GM18517 (cell line): ENCODE data around the gene THOC6.

Experiments used
- ATAC-seq: cut with Tn5 transposase; IDR thresholded peaks from one replicate; pipeline ENCODE4 v1.9.1; 2021; ENCODE audit warnings: mild to moderate bottlenecking, moderate library complexity; ENCODE audit not compliant: unreplicated experiment

Gene THOC6

DNA sequence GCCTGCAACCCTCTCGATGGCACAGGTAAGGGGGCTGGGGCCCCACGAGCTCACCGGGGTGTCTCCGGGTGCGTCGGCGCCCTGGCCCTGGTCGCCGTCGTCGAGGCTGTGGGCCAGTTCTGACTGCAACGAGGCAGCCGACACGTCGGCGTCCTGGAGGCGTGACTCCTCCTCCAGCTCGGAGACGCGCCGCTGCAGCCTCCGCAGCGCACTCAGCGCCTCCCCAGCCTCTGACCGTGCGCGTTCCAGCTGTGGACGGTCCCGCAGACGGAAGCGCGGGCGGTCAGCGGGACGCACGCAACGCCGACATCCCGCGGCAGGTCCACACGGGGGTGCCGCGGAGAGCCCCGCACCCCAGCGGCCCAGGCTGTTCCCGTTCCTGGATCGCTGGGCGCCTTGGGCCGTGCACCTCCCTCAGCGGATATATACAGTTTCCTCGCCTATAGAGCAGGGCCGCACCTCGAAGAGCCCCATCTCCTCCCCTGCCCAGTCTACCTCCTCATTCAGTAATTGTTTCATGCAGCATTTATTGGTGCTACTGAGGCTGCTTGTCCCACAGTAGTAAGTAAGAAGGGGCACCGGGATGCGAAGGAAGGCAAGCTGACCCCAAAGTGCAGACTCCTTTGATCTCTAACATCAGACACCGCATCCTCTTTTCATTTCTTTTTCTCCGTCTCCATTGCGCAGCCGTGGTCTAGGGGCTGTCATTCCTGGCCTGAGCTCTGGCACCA lies 5.8 kb downstream of the THOC6 start:
- no peak for ATAC-seq

- no peak for ATAC-seq
Observed at GRCh38 chr16:3030222-3031212, 6.7 kb downstream of the THOC6 start.

DNA sequence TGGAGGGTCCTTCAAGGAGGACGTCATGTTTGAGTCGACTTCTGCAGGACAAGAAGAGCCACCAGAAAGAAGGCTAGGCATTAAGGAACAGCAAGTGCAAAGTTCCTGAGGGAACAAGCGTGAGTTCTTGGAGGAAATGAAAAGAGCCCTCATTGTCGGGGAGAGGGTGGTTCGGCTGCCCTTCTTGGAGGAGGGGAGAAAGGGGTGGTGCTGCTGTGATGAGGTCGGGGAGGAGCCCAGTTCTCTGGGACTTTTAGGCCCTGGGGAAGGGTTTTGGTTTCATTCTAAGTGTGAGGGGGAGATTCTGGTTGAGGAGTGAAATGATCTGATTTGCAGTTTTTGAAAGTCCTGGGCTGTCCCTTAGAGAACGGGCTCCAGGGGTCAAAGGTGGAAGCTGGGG lies 8.8 kb downstream of the THOC6 start:
- ATAC-seq: no peak

GRCh38 chr16:3035289-3035971 lies 11.6 kb downstream of the THOC6 start:
- ATAC-seq: no peak

- no peak for ATAC-seq
Observed at GRCh38 chr16:3035972-3036725, 12.3 kb downstream of the THOC6 start.

- ATAC-seq: no peak
Observed at GRCh38 chr16:3036726-3037315, 13.0 kb downstream of the THOC6 start, which contains the start of gene BICDL2. TSS of gene BICDL2 (minus strand) at chr16:3036944. CDS start at chr16:3035496, 1,448 bp downstream.

DNA sequence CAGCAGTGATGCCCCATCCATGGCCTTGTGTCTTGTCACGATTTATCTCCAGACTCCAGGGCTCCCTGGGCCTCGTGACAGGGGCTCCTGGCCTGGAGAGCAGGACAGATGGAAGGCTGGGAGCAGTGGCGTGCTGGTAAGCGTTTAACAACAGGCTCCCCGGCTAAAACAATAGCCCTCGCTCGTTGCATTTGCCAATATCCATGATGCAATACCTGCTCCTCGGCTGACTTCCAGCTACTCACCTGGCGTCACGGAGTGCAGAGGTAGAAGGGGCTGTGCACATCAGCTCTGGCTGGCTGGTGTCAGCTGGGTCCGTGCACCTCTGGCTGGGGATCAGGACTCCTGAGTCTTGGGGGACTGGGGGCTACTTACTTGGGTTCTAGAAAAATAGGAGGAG lies 14.4 kb downstream of the THOC6 start:
- no peak for ATAC-seq

- ATAC-seq: no peak
Observed at GRCh38 chr16:3038896-3039295, 15.1 kb downstream of the THOC6 start.

DNA sequence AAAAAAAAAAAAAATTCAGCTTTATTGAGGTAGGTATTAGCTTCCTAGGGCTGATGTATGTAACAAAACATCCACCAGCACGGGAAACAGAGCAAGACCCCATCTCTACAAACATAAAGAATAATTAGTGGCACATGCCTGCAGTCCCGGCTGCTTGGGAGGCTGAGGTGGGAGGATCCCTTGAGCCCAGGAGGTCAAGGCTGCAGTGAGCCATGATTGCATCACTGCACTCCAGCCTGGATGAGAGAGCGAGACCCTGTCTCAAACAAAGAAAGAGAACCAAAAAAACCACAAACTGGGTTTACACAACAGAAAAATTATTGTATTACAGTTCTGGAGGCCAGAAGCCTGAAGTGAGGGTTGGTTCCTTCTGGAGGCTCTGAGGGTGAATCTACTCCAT lies 18.5 kb downstream of the THOC6 start:
- ATAC-seq: no peak

DNA sequence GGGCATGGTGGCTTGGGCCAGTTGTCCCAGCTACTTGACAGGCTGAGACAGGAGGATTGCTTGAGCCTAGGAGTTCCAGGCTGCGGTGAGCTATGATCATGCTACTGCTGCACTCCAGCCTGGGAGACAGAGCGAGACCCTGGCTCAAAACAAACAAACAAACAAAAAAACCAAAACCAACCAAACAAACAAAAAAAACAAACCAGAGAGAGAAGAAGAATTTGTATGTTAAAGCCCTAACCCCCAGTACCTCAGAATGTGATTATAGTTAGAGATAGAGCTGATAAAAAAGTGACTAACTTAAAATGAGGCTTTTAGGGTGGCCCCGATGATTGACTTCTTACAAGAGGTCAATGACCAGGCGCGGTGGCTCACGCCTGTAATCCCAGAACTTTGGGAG lies 20.9 kb downstream of the THOC6 start:
- ATAC-seq: no peak

GRCh38 chr16:3045758-3046640 lies 22.2 kb downstream of the THOC6 start, which contains the start of gene MMP25:
TSS of gene MMP25 (plus strand) at chr16:3046561. CDS start at chr16:3046918, 357 bp downstream.
- ATAC-seq: no peak

DNA sequence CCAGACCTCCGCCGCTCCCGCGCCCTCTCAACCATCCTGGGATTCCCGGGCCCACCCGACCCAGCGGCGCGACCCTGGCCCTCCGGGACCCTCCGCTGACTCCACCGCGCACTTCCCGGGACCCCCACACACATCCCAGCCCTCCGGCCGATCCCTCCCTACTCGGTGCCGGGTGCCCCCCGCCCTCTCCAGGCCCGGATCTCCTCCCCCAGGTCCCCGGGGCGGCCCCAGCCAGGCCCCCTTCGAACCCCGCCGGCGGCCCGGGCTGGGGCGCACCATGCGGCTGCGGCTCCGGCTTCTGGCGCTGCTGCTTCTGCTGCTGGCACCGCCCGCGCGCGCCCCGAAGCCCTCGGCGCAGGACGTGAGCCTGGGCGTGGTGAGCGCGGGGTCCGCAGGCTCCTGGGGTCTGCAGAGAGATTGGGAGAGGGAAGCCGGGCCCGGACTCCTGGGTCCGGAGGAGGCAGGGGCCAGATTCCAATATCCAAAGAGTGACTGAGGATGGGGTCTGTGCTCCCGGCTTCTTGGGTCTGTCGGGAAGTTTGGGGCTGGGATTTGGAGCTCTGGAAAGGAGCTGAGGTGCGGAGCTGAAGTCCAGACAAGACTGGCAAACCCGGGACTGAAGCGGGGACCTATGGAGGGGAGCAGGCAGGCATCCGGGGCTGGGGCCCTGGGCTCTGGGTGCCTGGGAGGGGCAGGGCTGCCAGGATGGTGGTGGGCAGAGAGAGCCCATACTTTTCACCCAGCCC lies 23.0 kb downstream of the THOC6 start:
- ATAC-seq: no peak

- ATAC-seq: no peak
Observed at GRCh38 chr16:3047387-3047720, 23.5 kb downstream of the THOC6 start.

GRCh38 chr16:3049921-3050481 lies 26.2 kb downstream of the THOC6 start:
- no peak for ATAC-seq

DNA sequence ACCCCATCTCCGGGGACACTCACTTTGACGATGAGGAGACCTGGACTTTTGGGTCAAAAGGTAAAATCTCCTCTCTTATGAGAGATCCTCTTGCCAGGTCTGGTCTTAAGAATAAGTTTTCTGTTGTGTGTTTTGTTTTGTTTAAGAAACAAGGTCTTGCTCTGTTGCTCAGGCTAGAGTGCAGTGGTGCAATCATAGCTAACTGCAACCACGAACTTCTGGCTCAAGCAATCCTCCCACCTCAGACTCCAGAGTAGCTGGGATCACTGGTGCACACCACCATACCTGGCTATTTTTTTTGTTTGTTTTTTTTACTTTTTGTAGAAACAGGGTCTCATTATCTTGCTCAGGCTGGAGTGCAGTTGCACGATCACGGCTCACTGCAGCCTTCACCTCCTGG lies 26.7 kb downstream of the THOC6 start:
- ATAC-seq: no peak

DNA sequence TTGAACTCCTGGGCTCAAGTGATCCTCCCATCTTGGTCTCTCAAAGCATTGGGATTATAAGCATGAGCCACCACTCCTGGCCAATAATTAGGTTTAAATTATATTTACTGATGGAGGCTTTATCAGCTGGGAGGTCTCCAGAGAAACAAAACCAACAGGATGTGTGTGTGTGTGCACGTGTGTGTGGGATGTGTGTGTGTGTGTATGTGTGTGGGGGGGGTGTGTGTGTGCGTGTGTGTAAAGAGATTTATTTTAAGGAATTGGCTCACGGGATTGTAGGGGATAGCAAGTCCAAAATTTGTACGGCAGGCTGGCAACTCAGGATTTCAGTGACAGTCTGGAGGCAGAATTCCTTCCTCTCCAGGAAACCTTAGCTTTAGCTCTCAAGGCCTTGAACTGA lies 27.2 kb downstream of the THOC6 start:
- no peak for ATAC-seq

GRCh38 chr16:3051494-3051893 lies 27.7 kb downstream of the THOC6 start:
- no peak for ATAC-seq
